HepG2 (cell line): ENCODE results near the gene SYS1. TPM values are rescaled to one million over a fixed set of nuclear protein-coding genes. Genes with fewer than 3 reads are reported as not detected.

Experiments
- ARID2 ChIP-seq: sonication (generic); formaldehyde crosslinking; IDR thresholded peaks from 2 replicates; pipeline ENCODE4 v1.8.1; 2022; ENCODE audit warnings: mild to moderate bottlenecking, missing genetic modification reagents, borderline replicate concordance
- GLI4 ChIP-seq: sonication (generic); formaldehyde crosslinking; IDR thresholded peaks from 2 replicates; pipeline ENCODE4 v1.5.1; 2020; ENCODE audit warnings: missing genetic modification reagents, mild to moderate bottlenecking, moderate library complexity, borderline replicate concordance
- MAFG ChIP-seq: sonication (generic); formaldehyde crosslinking; IDR thresholded peaks from 2 replicates; pipeline ENCODE4 v1.5.1; 2020; ENCODE audit warnings: mild to moderate bottlenecking, missing genetic modification reagents
- MEIS2 ChIP-seq: sonication (generic); formaldehyde crosslinking; IDR thresholded peaks from 2 replicates; pipeline ENCODE4 v1.9.0; 2021; ENCODE audit warnings: mild to moderate bottlenecking, missing genetic modification reagents
- NR2F2 ChIP-seq: IDR thresholded peaks from 2 replicates; pipeline ENCODE4 v1.6.1; 2012; ENCODE audit warnings: low read depth, inconsistent platforms, borderline replicate concordance
- REPIN1 ChIP-seq: sonication (generic); formaldehyde crosslinking; IDR thresholded peaks from 2 replicates; pipeline ENCODE4 v1.8.0; 2022; ENCODE audit warnings: missing genetic modification reagents, low read depth, mild to moderate bottlenecking, borderline replicate concordance
- XRCC5 ChIP-seq: fragments of 200-400 bp; formaldehyde crosslinking; optimal IDR thresholded peaks from 2 replicates; pipeline ENCODE3; 2017; ENCODE audit warnings: mild to moderate bottlenecking, low read length
- ZNF296 ChIP-seq: sonication (generic); formaldehyde crosslinking; conservative IDR thresholded peaks from 2 replicates; pipeline ENCODE4 v1.5.0; 2020; ENCODE audit warnings: mild to moderate bottlenecking, missing genetic modification reagents
- ZNF598 ChIP-seq: sonication (generic); formaldehyde crosslinking; IDR thresholded peaks from 2 replicates; pipeline ENCODE4 v1.5.1; 2020; ENCODE audit warnings: mild to moderate bottlenecking, missing genetic modification reagents, borderline replicate concordance
- polyA plus RNA-seq, 8 experiments: library from polyadenylated mRNA; depleted of rRNA in 3 of 8; stranded (reverse) in 7 of 8; unstranded in 1 of 8; fragments of >200 nt; fragmentation: Illumina TruSeq in 4 of 8; extraction: Trizol in 4 of 8; gene quantifications; 2 replicates each; pipeline versions ENCODE4 v1.2.1 to v1.2.3, GENCODE V29; 2011 to 2016; ENCODE audit warnings: low read depth in 4 of 8, missing spikeins in 1 of 8, mixed read lengths in 1 of 8; ENCODE audit not compliant: insufficient read depth in 1 of 8
- total RNA-seq, 5 experiments: library from RNA; depleted of rRNA; stranded (reverse); fragments of >200 nt; fragmentation: Illumina TruSeq; extraction: Trizol; gene quantifications; 2 replicates each; pipeline ENCODE4 v1.2.3, GENCODE V29; 2016; ENCODE audit warnings: low read depth in 1 of 5
- TF ChIP-seq, protein P1 (sequence below): sonication (generic); IDR thresholded peaks from 2 replicates; pipeline ENCODE4 v1.6.1; 2016; ENCODE audit warnings: low read depth, borderline replicate concordance
- TF ChIP-seq, protein P2 (sequence below): sonication (generic); formaldehyde crosslinking; IDR thresholded peaks from 2 replicates; pipeline ENCODE4; 2020; ENCODE audit warnings: missing genetic modification reagents, mild to moderate bottlenecking, borderline replicate concordance
- TF ChIP-seq, protein P3 (sequence below): IDR thresholded peaks from 2 replicates; pipeline ENCODE4 v1.6.1; 2012; ENCODE audit warnings: low read depth, low read length, improper control_type of control experiment
- TF ChIP-seq, protein P4 (sequence below): sonication (generic); formaldehyde crosslinking; IDR thresholded peaks from 2 replicates; pipeline ENCODE4 v1.4.0; 2020; ENCODE audit warnings: missing genetic modification reagents, borderline replicate concordance
- TF ChIP-seq, protein P5 (sequence below): sonication (generic); formaldehyde crosslinking; IDR thresholded peaks from 2 replicates; pipeline ENCODE4 v1.5.0; 2020; ENCODE audit warnings: mild to moderate bottlenecking, missing genetic modification reagents, borderline replicate concordance

The SYS1 gene
- total and polyA plus RNA-seq, 2 of the 13 experiments (the other 11 are each of a cell fraction or from before 2014, with no cell fraction given) = 38.3 to 65.6 TPM

DNA sequence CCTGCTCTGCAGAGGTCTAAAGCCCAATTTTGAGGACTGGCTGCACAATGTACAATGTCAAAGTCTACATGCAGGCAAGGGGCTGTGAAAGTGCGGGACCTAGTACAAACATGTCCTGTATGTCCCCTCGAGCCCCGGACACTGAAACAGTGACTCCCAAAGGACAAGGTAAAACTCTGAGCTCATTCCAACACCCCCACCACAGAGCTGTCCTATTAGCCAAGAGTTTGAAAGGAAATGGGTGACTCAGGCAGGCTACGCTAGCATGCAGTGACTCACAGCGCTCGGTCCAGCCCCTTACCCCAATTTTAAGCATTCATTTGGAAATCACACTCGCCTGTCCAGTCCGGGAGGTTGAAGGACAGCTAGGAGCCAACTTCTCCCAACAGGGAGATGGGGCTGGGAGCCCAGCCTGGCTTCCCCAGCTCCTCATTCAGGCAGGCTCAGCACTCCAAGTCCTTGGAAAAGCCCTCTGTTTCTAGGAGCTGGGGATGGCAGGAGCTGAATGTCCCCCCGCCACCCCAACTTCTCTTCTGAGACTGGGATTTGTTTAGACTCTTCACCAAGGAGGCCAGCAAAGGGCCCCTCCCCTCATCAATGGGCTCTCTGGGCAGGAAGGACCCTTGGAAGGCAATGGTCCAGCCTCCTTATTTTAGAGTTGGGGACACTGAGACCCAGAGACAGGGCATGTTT lies 18.6 kb upstream of the SYS1 start (continued):
- no peak for TF ChIP-seq GLI4 (CRISPR knock-in tag)
- TF ChIP-seq, protein P1, sequence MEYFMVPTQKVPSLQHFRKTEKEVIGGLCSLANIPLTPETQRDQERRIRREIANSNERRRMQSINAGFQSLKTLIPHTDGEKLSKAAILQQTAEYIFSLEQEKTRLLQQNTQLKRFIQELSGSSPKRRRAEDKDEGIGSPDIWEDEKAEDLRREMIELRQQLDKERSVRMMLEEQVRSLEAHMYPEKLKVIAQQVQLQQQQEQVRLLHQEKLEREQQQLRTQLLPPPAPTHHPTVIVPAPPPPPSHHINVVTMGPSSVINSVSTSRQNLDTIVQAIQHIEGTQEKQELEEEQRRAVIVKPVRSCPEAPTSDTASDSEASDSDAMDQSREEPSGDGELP = 0 out of 2 replicates have a peak, but pooled peaks have one; percentile 17
- TF ChIP-seq NR2F2 = no peak
- TF ChIP-seq MEIS2 = peak; percentile 83
- 0 out of 2 replicates have a peak, but pooled peaks have one; percentile 79 for TF ChIP-seq ARID2
- peak; percentile 93; the same call in 1 of the 2 replicates for TF ChIP-seq ZNF598 (CRISPR knock-in tag)
- TF ChIP-seq, protein P2, sequence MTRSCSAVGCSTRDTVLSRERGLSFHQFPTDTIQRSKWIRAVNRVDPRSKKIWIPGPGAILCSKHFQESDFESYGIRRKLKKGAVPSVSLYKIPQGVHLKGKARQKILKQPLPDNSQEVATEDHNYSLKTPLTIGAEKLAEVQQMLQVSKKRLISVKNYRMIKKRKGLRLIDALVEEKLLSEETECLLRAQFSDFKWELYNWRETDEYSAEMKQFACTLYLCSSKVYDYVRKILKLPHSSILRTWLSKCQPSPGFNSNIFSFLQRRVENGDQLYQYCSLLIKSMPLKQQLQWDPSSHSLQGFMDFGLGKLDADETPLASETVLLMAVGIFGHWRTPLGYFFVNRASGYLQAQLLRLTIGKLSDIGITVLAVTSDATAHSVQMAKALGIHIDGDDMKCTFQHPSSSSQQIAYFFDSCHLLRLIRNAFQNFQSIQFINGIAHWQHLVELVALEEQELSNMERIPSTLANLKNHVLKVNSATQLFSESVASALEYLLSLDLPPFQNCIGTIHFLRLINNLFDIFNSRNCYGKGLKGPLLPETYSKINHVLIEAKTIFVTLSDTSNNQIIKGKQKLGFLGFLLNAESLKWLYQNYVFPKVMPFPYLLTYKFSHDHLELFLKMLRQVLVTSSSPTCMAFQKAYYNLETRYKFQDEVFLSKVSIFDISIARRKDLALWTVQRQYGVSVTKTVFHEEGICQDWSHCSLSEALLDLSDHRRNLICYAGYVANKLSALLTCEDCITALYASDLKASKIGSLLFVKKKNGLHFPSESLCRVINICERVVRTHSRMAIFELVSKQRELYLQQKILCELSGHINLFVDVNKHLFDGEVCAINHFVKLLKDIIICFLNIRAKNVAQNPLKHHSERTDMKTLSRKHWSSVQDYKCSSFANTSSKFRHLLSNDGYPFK = 0 out of 2 replicates have a peak, but pooled peaks have one; percentile 40
- TF ChIP-seq, protein P3, sequence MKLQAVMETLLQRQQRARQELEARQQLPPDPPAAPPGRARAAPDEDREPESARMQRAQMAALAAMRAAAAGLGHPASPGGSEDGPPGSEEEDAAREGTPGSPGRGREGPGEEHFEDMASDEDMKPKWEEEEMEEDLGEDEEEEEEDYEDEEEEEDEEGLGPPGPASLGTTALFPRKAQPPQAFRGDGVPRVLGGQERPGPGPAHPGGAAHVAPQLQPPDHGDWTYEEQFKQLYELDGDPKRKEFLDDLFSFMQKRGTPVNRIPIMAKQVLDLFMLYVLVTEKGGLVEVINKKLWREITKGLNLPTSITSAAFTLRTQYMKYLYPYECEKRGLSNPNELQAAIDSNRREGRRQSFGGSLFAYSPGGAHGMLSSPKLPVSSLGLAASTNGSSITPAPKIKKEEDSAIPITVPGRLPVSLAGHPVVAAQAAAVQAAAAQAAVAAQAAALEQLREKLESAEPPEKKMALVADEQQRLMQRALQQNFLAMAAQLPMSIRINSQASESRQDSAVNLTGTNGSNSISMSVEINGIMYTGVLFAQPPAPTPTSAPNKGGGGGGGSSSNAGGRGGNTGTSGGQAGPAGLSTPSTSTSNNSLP = no peak; the same call in 1 of the 2 replicates
- peak; percentile 38; the same call in 1 of the 2 replicates for TF ChIP-seq MAFG (CRISPR knock-in tag)
- TF ChIP-seq XRCC5 = peak; percentile 41
- TF ChIP-seq, protein P4, sequence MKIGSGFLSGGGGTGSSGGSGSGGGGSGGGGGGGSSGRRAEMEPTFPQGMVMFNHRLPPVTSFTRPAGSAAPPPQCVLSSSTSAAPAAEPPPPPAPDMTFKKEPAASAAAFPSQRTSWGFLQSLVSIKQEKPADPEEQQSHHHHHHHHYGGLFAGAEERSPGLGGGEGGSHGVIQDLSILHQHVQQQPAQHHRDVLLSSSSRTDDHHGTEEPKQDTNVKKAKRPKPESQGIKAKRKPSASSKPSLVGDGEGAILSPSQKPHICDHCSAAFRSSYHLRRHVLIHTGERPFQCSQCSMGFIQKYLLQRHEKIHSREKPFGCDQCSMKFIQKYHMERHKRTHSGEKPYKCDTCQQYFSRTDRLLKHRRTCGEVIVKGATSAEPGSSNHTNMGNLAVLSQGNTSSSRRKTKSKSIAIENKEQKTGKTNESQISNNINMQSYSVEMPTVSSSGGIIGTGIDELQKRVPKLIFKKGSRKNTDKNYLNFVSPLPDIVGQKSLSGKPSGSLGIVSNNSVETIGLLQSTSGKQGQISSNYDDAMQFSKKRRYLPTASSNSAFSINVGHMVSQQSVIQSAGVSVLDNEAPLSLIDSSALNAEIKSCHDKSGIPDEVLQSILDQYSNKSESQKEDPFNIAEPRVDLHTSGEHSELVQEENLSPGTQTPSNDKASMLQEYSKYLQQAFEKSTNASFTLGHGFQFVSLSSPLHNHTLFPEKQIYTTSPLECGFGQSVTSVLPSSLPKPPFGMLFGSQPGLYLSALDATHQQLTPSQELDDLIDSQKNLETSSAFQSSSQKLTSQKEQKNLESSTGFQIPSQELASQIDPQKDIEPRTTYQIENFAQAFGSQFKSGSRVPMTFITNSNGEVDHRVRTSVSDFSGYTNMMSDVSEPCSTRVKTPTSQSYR (CRISPR knock-in tag) = peak; percentile 62; the same call in 1 of the 2 replicates
- 0 out of 2 replicates have a peak, but pooled peaks have one; percentile 38 for TF ChIP-seq REPIN1 (CRISPR knock-in tag)
- peak; percentile 42; the same call in 1 of the 2 replicates for TF ChIP-seq ZNF296 (CRISPR knock-in tag)
- TF ChIP-seq, protein P5, sequence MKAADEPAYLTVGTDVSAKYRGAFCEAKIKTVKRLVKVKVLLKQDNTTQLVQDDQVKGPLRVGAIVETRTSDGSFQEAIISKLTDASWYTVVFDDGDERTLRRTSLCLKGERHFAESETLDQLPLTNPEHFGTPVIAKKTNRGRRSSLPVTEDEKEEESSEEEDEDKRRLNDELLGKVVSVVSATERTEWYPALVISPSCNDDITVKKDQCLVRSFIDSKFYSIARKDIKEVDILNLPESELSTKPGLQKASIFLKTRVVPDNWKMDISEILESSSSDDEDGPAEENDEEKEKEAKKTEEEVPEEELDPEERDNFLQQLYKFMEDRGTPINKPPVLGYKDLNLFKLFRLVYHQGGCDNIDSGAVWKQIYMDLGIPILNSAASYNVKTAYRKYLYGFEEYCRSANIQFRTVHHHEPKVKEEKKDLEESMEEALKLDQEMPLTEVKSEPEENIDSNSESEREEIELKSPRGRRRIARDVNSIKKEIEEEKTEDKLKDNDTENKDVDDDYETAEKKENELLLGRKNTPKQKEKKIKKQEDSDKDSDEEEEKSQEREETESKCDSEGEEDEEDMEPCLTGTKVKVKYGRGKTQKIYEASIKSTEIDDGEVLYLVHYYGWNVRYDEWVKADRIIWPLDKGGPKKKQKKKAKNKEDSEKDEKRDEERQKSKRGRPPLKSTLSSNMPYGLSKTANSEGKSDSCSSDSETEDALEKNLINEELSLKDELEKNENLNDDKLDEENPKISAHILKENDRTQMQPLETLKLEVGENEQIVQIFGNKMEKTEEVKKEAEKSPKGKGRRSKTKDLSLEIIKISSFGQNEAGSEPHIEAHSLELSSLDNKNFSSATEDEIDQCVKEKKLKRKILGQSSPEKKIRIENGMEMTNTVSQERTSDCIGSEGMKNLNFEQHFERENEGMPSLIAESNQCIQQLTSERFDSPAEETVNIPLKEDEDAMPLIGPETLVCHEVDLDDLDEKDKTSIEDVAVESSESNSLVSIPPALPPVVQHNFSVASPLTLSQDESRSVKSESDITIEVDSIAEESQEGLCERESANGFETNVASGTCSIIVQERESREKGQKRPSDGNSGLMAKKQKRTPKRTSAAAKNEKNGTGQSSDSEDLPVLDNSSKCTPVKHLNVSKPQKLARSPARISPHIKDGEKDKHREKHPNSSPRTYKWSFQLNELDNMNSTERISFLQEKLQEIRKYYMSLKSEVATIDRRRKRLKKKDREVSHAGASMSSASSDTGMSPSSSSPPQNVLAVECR = peak; percentile 42; the same call in 1 of the 2 replicates
